ENCODE measurements around the gene RPS6KL1.

RPS6KL1 gene

GRCh38 chr14:74951443-74952179 is 28.6 kb upstream of the RPS6KL1 start:
- no peak for DNase-seq

- no peak for DNase-seq
Measured at GRCh38 chr14:74950795-74951442, 27.9 kb upstream of the RPS6KL1 start.

- DNase-seq = no peak
Measured at GRCh38 chr14:74949859-74950573, 27.0 kb upstream of the RPS6KL1 start.

GRCh38 chr14:74949191-74949601 is 26.1 kb upstream of the RPS6KL1 start:
- no peak for DNase-seq

GRCh38 chr14:74948228-74949175 is 25.4 kb upstream of the RPS6KL1 start:
- no peak for DNase-seq

- no peak for DNase-seq
Measured at GRCh38 chr14:74947353-74948227, 24.5 kb upstream of the RPS6KL1 start.

GRCh38 chr14:74946659-74947281 is 23.7 kb upstream of the RPS6KL1 start:
- DNase-seq = no peak

GRCh38 chr14:74945852-74946658 is 23.0 kb upstream of the RPS6KL1 start:
- peak; percentile 49 to 57 for DNase-seq

- DNase-seq = no peak
Measured at GRCh38 chr14:74945261-74945851, 22.3 kb upstream of the RPS6KL1 start.

GRCh38 chr14:74942608-74943007 is 19.5 kb upstream of the RPS6KL1 start:
- DNase-seq = no peak

GRCh38 chr14:74942181-74942580 is 19.1 kb upstream of the RPS6KL1 start:
- no peak for DNase-seq

GRCh38 chr14:74941676-74942097 is 18.6 kb upstream of the RPS6KL1 start:
- peak; percentile 61 to 73 for DNase-seq

GRCh38 chr14:74940956-74941565 is 18.0 kb upstream of the RPS6KL1 start:
- DNase-seq = no peak

GRCh38 chr14:74938531-74939495 is 15.8 kb upstream of the RPS6KL1 start:
- no peak for DNase-seq

- DNase-seq = no peak
Measured at GRCh38 chr14:74937171-74937570, 14.1 kb upstream of the RPS6KL1 start.

- no peak for DNase-seq
Measured at GRCh38 chr14:74936731-74937130, 13.7 kb upstream of the RPS6KL1 start.

GRCh38 chr14:74936151-74936550 is 13.1 kb upstream of the RPS6KL1 start:
- no peak for DNase-seq

GRCh38 chr14:74935360-74935680 is 12.3 kb upstream of the RPS6KL1 start:
- no peak for DNase-seq

Measured in hippocampal formation (tissue), 2 donors.